Liver (tissue), 9 donors: ENCODE measurements around the gene TOMM22. TPM values are rescaled to one million over a fixed set of nuclear protein-coding genes. Genes with fewer than 3 reads are reported as not detected.
A peak's percentile ranks its signal among the peaks of the same experiment; 100 is the strongest.

Experiments
- DNase-seq: peaks from one replicate; pipeline ENCODE4 v3.0.0-alpha.2; 2017; ENCODE audit warnings: low spot score
- H3K27ac ChIP-seq, 2 donors: one replicate each; pipeline ENCODE4 v1.7.0; 2013; ENCODE audit warnings: inconsistent platforms in 2 of 2, low read length in 2 of 2, control low read depth in 1 of 2, low read depth in 1 of 2, mild to moderate bottlenecking in 1 of 2
- H3K27me3 ChIP-seq, 4 donors: one replicate each; pipeline versions ENCODE4 v1.6.1 to v1.7.0; 2013; ENCODE audit warnings: low read length in 3 of 4, inconsistent platforms in 1 of 4, mild to moderate bottlenecking in 1 of 4, moderate library complexity in 1 of 4; ENCODE audit not compliant: control insufficient read depth in 4 of 4, insufficient read depth in 4 of 4
- H3K36me3 ChIP-seq, 4 donors: one replicate each; pipeline versions ENCODE4 v1.6.1 to v1.7.0; 2013; ENCODE audit warnings: low read length in 3 of 4, mild to moderate bottlenecking in 3 of 4, low read depth in 1 of 4, moderate library complexity in 1 of 4; ENCODE audit not compliant: control insufficient read depth in 4 of 4, insufficient read depth in 3 of 4
- H3K4me1 ChIP-seq, 4 donors: one replicate each; pipeline versions ENCODE4 v1.6.1 to v1.7.0; 2013; ENCODE audit warnings: low read length in 3 of 4, mild to moderate bottlenecking in 3 of 4, moderate library complexity in 1 of 4; ENCODE audit not compliant: control insufficient read depth in 4 of 4, insufficient read depth in 4 of 4
- H3K4me3 ChIP-seq, 3 donors: one replicate each; pipeline versions ENCODE4 v1.6.1 to v1.7.0; 2013; ENCODE audit warnings: low read length in 3 of 3, control low read depth in 1 of 3, low read depth in 1 of 3, mild to moderate bottlenecking in 1 of 3
- H3K9ac ChIP-seq, 2 donors: one replicate each; pipeline ENCODE4 v1.7.0; 2013; ENCODE audit warnings: low read length in 2 of 2, mild to moderate bottlenecking in 2 of 2, moderate library complexity in 2 of 2, control low read depth in 1 of 2, low read depth in 1 of 2
- H3K9me3 ChIP-seq, 4 donors: one replicate each; pipeline versions ENCODE4 v1.6.1 to v1.7.0; 2013; ENCODE audit warnings: low read length in 3 of 4; ENCODE audit not compliant: control insufficient read depth in 4 of 4
- EGR1 ChIP-seq, 2 donors: IDR thresholded peaks; 2 replicates each; pipeline ENCODE4 v1.6.1; 2016 to 2018; ENCODE audit warnings: antibody characterized with exemption in 2 of 2, low read depth in 2 of 2
- FOXA1 ChIP-seq: IDR thresholded peaks from 2 replicates; pipeline ENCODE4 v1.6.1; 2016; ENCODE audit warnings: antibody characterized with exemption
- FOXA2 ChIP-seq: IDR thresholded peaks from 2 replicates; pipeline ENCODE4 v1.6.1; 2016; ENCODE audit warnings: antibody characterized with exemption
- GABPA ChIP-seq, 2 donors: IDR thresholded peaks in 1 of 2; conservative IDR thresholded peaks in 1 of 2; 2 replicates each; pipeline ENCODE4 v1.6.1; 2016; ENCODE audit warnings: antibody characterized with exemption in 2 of 2, mild to moderate bottlenecking in 1 of 2, moderate library complexity in 1 of 2
- HNF4A ChIP-seq, 2 donors: conservative IDR thresholded peaks; 2 replicates each; pipeline ENCODE4 v1.6.1; 2016; ENCODE audit warnings: antibody characterized with exemption in 2 of 2, mild to moderate bottlenecking in 2 of 2
- HNF4G ChIP-seq: IDR thresholded peaks from 2 replicates; pipeline ENCODE4 v1.6.1; 2016; ENCODE audit warnings: antibody characterized with exemption
- JUND ChIP-seq, 2 donors: IDR thresholded peaks; 2 replicates each; pipeline ENCODE4 v1.6.1; 2016; ENCODE audit warnings: antibody characterized with exemption in 2 of 2
- NR2F2 ChIP-seq: IDR thresholded peaks from 2 replicates; pipeline ENCODE4 v1.6.1; 2016; ENCODE audit warnings: antibody characterized with exemption
- RAD21 ChIP-seq, 2 donors: IDR thresholded peaks; 2 replicates each; pipeline ENCODE4 v1.6.1; 2016; ENCODE audit warnings: antibody characterized with exemption in 2 of 2, mild to moderate bottlenecking in 2 of 2
- RXRA ChIP-seq, 2 donors: IDR thresholded peaks; 2 replicates each; pipeline ENCODE4 v1.6.1; 2017 to 2018; ENCODE audit warnings: antibody characterized with exemption in 2 of 2, mild to moderate bottlenecking in 1 of 2
- SP1 ChIP-seq: IDR thresholded peaks from 2 replicates; pipeline ENCODE4 v1.6.1; 2018; ENCODE audit warnings: antibody characterized with exemption, mild to moderate bottlenecking
- YY1 ChIP-seq: IDR thresholded peaks from 2 replicates; pipeline ENCODE4 v1.6.1; 2016; ENCODE audit warnings: antibody characterized with exemption, mild to moderate bottlenecking
- WGBS: extraction: QIAGEN DNeasy Blood & Tissue Kit; methylation state at CpG from one replicate; pipeline ENCODE4 v1.1.7; 2013; 5-methylcytosine and 5-hydroxymethylcytosine counted together
- polyA plus RNA-seq, 2 donors: library from polyadenylated mRNA; stranded (reverse) in 1 of 2; unstranded in 1 of 2; fragments of 200-250 nt in 1 of 2; fragments of >200 nt in 1 of 2; fragmentation: Nextera tagmentation in 1 of 2; extraction: Ambion mirVana in 1 of 2; gene quantifications; one replicate each; pipeline versions ENCODE4 v1.2.1 to v1.2.3, GENCODE V29; 2013 to 2015
- total RNA-seq, 2 donors: library from RNA; depleted of rRNA; stranded (reverse); fragments of >200 nt; gene quantifications; one replicate each; pipeline ENCODE4 v1.2.3, GENCODE V29; 2014
- TF ChIP-seq, protein P1 (sequence below): IDR thresholded peaks from 2 replicates; pipeline ENCODE4 v1.6.1; 2016; ENCODE audit warnings: antibody characterized with exemption
- TF ChIP-seq, protein P2 (sequence below): IDR thresholded peaks from 2 replicates; pipeline ENCODE4 v1.6.1; 2016; ENCODE audit warnings: antibody characterized with exemption
- TF ChIP-seq, protein P3 (sequence below): IDR thresholded peaks from 2 replicates; pipeline ENCODE4 v1.6.1; 2016; ENCODE audit warnings: antibody characterized with exemption, mild to moderate bottlenecking
- donor health status: healthy.
- donor health status: healthy.
- donor health status: healthy.
- donor health status: healthy.
- donor health status: healthy.

Gene TOMM22
- total and polyA plus RNA-seq, 4 donors = 20.2 to 44.3 (median 21.3) TPM

DNA sequence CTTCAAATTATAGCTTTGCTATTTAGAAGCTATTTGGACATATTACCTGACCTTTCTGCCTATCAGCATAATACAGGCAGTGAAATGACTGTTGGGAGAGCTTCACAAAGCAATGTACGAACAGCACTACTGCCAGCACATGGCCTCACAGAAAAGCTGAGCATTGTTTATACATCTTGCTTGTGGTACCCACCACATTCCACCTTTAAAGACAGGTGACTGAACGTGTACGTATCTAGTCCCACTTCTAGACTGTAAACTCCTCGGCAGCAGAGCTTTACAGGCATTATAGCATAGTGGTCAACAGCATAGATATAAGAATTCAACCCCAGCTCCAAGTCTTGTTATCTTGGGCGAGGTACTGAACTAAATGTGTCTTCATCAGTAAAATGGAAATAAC is 17.4 kb downstream of the TOMM22 start:
- 75% methylated on average over 5 of the region's 5 CpGs for WGBS
- TF ChIP-seq HNF4G (no peak), NR2F2 (no peak), YY1 (no peak), SP1 (no peak), HNF4A (conservative IDR thresholded peaks at IDR 0.05) (no peak), FOXA1 (no peak)
- Histone ChIP-seq H3K9ac (peak overlapping the region; percentile 89 to 97), H3K36me3 (no peaks in the 10 kb centered on the region), H3K9me3 (no peaks in the 10 kb centered on the region), H3K27me3 (no peaks in the 10 kb centered on the region), H3K4me1 (peaks cover 8 to 37% (median 29%) of the 10 kb centered on the region in 4 donors), H3K4me3 (peak overlapping the region; percentile 65 to 83 (median 66)), H3K27ac (peak overlapping the region; percentile 90 to 98)
- DNase-seq = no peak

DNA sequence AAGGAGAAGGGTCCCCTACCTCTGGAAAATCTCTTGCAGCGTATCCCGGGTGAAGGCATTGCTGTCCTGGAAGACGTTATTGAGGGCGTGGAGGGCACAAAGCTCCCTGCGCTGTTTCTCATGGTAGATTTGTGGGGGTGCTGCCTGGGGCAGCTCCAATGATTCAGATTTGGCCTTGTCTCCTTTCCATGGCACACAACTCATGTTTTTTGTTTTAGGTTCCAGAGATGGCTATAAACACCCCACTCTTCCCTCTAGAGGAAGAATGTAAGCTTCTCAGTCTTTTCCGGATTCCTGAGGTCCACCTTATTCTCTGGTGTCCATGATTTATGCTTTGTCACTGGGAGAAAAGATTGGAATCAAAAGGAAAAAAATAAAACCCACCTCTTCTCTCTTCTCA is 18.0 kb downstream of the TOMM22 start:
- H3K4me1 ChIP-seq = peaks cover 8 to 41% (median 32%) of the 10 kb centered on the region in 4 donors
- no peaks in the 10 kb centered on the region for H3K27me3 ChIP-seq
- peak overlapping the region; percentile 90 to 98 for H3K27ac ChIP-seq
- no peaks in the 10 kb centered on the region for H3K36me3 ChIP-seq
- H3K4me3 ChIP-seq = peak overlapping the region; percentile 65 to 83 (median 66)
- 49% methylated on average over 6 of the region's 6 CpGs for WGBS
- no peaks in the 10 kb centered on the region for H3K9me3 ChIP-seq
- TF ChIP-seq EGR1 (IDR thresholded peaks at IDR 0.05; ENCODE audit: low read depth in 2 of 2) = no peak
- TF ChIP-seq HNF4A (conservative IDR thresholded peaks at IDR 0.05) = no peak
- no peak for TF ChIP-seq RAD21 (IDR thresholded peaks at IDR 0.05)
- no peak for TF ChIP-seq FOXA2
- TF ChIP-seq, protein P1, sequence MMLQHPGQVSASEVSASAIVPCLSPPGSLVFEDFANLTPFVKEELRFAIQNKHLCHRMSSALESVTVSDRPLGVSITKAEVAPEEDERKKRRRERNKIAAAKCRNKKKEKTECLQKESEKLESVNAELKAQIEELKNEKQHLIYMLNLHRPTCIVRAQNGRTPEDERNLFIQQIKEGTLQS = no peak
- TF ChIP-seq RXRA (IDR thresholded peaks at IDR 0.05) = no peak
- no peak for TF ChIP-seq YY1
- TF ChIP-seq FOXA1 = no peak
- peak overlapping the region; percentile 89 to 97 for H3K9ac ChIP-seq
- DNase-seq = no peak

DNA sequence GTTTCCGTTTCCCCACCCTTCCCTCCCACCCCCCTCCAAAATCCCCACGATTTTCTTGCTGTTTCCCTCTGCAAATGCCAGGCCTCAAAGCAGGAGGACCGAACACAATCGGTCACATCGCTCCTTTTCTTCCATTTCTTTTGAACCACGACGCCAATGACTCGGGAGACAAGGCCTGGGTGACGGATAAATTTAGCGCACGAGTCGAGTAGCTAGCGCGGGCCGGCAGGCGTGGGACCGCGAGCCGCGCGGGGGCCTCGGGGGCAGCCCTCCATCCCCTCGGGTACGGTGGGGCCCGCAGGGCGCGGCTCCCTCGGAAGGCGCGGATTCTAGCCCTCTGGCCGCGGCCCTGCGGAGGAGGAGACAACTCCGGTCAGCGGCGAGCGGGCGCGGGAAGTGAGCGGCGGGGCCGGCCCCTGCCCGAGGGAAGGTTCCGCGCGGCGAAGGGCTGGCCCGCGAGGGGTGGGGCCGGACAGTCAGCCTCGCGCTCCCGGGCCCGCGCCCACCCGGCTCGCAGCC is 18.6 kb downstream of the TOMM22 start:
- Histone ChIP-seq H3K4me1 (peaks cover 8 to 45% (median 33%) of the 10 kb centered on the region in 4 donors), H3K9me3 (no peaks in the 10 kb centered on the region), H3K27ac (peak overlapping the region; percentile 90 to 98), H3K4me3 (peak overlapping the region; percentile 65 to 83 (median 66)), H3K9ac (peak overlapping the region; percentile 89 to 97), H3K36me3 (no peaks in the 10 kb centered on the region), H3K27me3 (no peaks in the 10 kb centered on the region)
- TF ChIP-seq, protein P2, sequence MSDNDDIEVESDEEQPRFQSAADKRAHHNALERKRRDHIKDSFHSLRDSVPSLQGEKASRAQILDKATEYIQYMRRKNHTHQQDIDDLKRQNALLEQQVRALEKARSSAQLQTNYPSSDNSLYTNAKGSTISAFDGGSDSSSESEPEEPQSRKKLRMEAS = no peak
- TF ChIP-seq, protein P3, sequence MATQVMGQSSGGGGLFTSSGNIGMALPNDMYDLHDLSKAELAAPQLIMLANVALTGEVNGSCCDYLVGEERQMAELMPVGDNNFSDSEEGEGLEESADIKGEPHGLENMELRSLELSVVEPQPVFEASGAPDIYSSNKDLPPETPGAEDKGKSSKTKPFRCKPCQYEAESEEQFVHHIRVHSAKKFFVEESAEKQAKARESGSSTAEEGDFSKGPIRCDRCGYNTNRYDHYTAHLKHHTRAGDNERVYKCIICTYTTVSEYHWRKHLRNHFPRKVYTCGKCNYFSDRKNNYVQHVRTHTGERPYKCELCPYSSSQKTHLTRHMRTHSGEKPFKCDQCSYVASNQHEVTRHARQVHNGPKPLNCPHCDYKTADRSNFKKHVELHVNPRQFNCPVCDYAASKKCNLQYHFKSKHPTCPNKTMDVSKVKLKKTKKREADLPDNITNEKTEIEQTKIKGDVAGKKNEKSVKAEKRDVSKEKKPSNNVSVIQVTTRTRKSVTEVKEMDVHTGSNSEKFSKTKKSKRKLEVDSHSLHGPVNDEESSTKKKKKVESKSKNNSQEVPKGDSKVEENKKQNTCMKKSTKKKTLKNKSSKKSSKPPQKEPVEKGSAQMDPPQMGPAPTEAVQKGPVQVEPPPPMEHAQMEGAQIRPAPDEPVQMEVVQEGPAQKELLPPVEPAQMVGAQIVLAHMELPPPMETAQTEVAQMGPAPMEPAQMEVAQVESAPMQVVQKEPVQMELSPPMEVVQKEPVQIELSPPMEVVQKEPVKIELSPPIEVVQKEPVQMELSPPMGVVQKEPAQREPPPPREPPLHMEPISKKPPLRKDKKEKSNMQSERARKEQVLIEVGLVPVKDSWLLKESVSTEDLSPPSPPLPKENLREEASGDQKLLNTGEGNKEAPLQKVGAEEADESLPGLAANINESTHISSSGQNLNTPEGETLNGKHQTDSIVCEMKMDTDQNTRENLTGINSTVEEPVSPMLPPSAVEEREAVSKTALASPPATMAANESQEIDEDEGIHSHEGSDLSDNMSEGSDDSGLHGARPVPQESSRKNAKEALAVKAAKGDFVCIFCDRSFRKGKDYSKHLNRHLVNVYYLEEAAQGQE = no peak
- TF ChIP-seq GABPA (IDR thresholded peaks at IDR 0.05 in 1 of 2, conservative IDR thresholded peaks at IDR 0.05 in 1 of 2) (no peak), HNF4G (no peak), SP1 (no peak), FOXA1 (no peak), RAD21 (IDR thresholded peaks at IDR 0.05) (no peak), JUND (IDR thresholded peaks at IDR 0.05) (no peak)
- no peak for DNase-seq
- under 1% methylated on average over 57 of the region's 57 CpGs for WGBS
